Pulmonary artery endothelial cell (primary cell): Measurements from ENCODE around the gene FAM83D. TPM values are rescaled to one million over a fixed set of nuclear protein-coding genes. Genes with fewer than 3 reads are reported as not detected.

Experiments used
- total RNA-seq: library from RNA; depleted of rRNA; stranded (reverse); fragments of >200 nt; gene quantifications from 2 replicates; pipeline ENCODE4 v1.2.3, GENCODE V29; 2014

FAM83D gene
- total RNA-seq, 1 donor from 2014 or later, result 19.3 TPM

Other genes with a start within 250 kb of the FAM83D start
- gene SLC32A1, start 201.9 kb upstream of the FAM83D start, total RNA-seq, result not detected in 2 replicates
- 11.5 and 14.0 TPM in 2 replicates for gene ACTR5, start 178.0 kb upstream of the FAM83D start, total RNA-seq
- 118 and 144 TPM in 2 replicates for gene PPP1R16B, start 120.7 kb upstream of the FAM83D start, total RNA-seq
- 9.9 and 12.1 TPM in 2 replicates for gene DHX35, start 35.9 kb downstream of the FAM83D start, total RNA-seq